ENCODE data around the gene ERCC6L2. TPM values are rescaled to one million over a fixed set of nuclear protein-coding genes. Genes with fewer than 3 reads are reported as not detected.

Gene ERCC6L2
- total and polyA plus RNA-seq, 9 of the 15 experiments (the other 6 are each of a cell fraction or from before 2014, with no cell fraction given): 7.8 to 42.8 (median 23.6) TPM

DNA sequence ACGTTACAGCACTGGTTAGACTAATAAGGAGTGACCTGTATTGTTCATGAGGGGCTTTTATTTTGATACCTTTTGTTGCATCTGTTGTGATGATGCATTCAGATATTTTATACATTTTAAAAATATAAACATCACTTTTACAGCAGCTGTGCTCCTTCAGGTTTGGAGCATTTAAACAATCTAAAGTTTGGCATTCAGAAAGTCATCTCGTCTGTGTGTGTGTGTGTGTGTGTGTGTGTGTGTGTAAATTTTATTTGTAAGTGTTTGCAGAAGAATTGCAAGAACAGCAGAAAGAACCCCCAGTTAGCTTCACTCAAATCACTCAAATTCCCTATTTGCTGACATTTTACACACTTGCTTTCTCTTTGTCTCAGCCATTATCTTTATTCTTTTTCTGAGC, 87.4 kb downstream of the ERCC6L2 start:
- in situ Hi-C loops (cut with MboI): no loop called here
- Histone ChIP-seq H3K9me1 (ENCODE audit: control insufficient read depth, insufficient read depth, low read length) (no peaks in the 10 kb centered on the region), H2AFZ (ENCODE audit: low read depth, low read length) (no peak overlapping the region), H3K4me2 (ENCODE audit: insufficient read depth, low read length) (no peak overlapping the region), H3K27me3 (ENCODE audit: control insufficient read depth in 2 of 2, insufficient read depth in 2 of 2, low read length in 2 of 2) (no peaks in the 10 kb centered on the region), H3K9ac (ENCODE audit: insufficient read depth in 1 of 2, low read depth in 2 of 2, low read length in 2 of 2) (no peak overlapping the region), H3K9me3 (replicated peaks; ENCODE audit: control insufficient read depth, insufficient read depth, low read depth, low read length) (no peaks in the 10 kb centered on the region), H3K36me3 (ENCODE audit: control insufficient read depth, insufficient read depth, low read length) (peaks cover 6% of the 10 kb centered on the region; the same call in 1 of the 3 replicates), H3K27ac (ENCODE audit: extremely low read depth, low read depth, low read length) (no peak overlapping the region), H3K4me3 (no peak overlapping the region), H4K20me1 (replicated peaks; ENCODE audit: control insufficient read depth, insufficient read depth, low read length) (no peaks in the 10 kb centered on the region), H3K79me2 (ENCODE audit: control insufficient read depth, insufficient read depth, low read length) (no peaks in the 10 kb centered on the region), H3K4me1 (replicated peaks in 1 of 2; ENCODE audit: control insufficient read depth in 2 of 2, insufficient read depth in 2 of 2, low read length in 2 of 2) (no peaks in the 10 kb centered on the region)
- DNase-seq (ENCODE audit: extremely low read depth in 1 of 4, low spot score in 3 of 4) (no peak), ATAC-seq (no peak), FAIRE-seq (no peak)
- TF ChIP-seq, protein P1, sequence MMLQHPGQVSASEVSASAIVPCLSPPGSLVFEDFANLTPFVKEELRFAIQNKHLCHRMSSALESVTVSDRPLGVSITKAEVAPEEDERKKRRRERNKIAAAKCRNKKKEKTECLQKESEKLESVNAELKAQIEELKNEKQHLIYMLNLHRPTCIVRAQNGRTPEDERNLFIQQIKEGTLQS (IDR thresholded peaks at IDR 0.05): no peak
- TF ChIP-seq, protein P1 (CRISPR knock-in tag; conservative IDR thresholded peaks at IDR 0.05): no peak
- peak; percentile 87 for TF ChIP-seq MYNN (IDR thresholded peaks at IDR 0.05)
- no peak for TF ChIP-seq MYNN (CRISPR knock-in tag; IDR thresholded peaks at IDR 0.05)
- TF ChIP-seq, protein P2, sequence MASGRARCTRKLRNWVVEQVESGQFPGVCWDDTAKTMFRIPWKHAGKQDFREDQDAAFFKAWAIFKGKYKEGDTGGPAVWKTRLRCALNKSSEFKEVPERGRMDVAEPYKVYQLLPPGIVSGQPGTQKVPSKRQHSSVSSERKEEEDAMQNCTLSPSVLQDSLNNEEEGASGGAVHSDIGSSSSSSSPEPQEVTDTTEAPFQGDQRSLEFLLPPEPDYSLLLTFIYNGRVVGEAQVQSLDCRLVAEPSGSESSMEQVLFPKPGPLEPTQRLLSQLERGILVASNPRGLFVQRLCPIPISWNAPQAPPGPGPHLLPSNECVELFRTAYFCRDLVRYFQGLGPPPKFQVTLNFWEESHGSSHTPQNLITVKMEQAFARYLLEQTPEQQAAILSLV (tag; IDR thresholded peaks at IDR 0.05): no peak
- no TSS peak for BruUV-seq (replicated peaks)
- WGBS (ENCODE audit: insufficient coverage, low coverage, missing lambda C conversion rate): 51% methylated on average over 2 of the region's 2 CpGs
- POLR2A ChIA-PET: no interaction called here
- CTCF ChIA-PET (ENCODE audit: low intra/inter-chr PET ratio): no interaction called here
- intact Hi-C loops (cut with micrococcal nuclease): no loop called here

All from K562 (cell line).